ENCODE results near the gene MTX1.

DNA sequence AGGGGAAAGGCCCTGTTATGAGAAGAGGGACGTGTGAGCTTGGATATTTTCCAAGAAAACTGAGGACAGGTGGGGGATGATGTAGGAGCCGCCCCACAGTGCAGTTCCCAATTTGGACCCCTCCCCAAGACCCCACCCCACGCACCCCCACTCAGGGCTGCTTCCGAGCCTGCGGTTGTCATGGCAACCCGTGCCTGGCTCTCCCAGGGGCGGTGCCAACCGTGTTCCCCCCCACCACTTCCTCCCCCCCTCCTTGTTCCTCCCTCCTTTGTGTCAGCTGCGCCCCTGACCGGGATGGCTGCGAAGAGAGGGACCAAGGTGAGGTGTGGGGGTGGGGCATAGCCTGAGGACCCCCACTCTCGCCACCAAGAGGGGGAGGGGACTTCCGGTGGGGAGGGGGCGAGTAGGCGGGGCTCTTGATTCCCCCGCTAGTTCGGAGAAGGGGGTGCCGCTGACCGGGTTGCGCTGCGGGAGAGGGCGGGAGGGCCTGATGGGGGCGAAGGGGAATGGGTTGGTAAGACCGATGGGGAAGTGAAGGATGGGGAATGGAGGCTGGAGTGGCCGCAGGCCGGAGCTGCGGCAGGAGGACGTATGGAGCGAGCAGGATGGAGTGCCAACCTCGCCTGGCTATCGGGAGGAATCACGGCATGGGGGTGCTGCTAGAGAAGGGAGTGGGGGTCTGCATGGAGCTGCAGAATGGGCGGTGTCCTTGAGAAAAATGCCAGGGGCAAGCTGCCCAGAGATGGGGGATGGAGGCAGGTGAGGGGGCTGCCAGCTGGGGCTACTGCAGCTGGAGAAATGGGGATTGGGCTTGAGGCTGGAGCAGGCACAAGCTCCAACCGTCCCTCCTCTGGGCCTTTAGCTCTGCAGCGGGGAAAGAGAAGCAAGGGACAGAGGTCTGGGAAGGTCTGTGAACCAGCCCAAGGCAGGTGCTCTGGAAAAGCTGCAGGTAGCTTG lies 33.9 kb upstream of the MTX1 start:
- TF ChIP-seq CTCF (conservative IDR thresholded peaks at IDR 0.05; ENCODE audit: low read length) (no peak), EZH2phosphoT487 (IDR thresholded peaks at IDR 0.05; ENCODE audit: borderline replicate concordance) (no peak)
